Renal pelvis (tissue), 4 donors: ENCODE results near the gene NAALADL2. TPM values are rescaled to one million over a fixed set of nuclear protein-coding genes. Genes with fewer than 3 reads are reported as not detected.

Experiments
- DNase-seq: peaks from one replicate; pipeline ENCODE4 v3.0.0-alpha.2; 2013
- polyA plus RNA-seq, 3 donors: library from polyadenylated mRNA; unstranded; fragments of 120-200 nt; gene quantifications; one replicate each; pipeline ENCODE4 v1.2.1, GENCODE V29; 2013; ENCODE audit not compliant: insufficient read length in 3 of 3

NAALADL2 gene
- polyA plus RNA-seq, 3 donors = 16.0 to 21.3 (median 17.7) TPM

GRCh38 chr3:174884776-174885568 lies 25.8 kb downstream of the NAALADL2 start:
- no peak for DNase-seq

GRCh38 chr3:174891524-174892203 lies 32.5 kb downstream of the NAALADL2 start:
- DNase-seq = no peak

GRCh38 chr3:174907027-174907426 lies 47.9 kb downstream of the NAALADL2 start:
- DNase-seq = no peak

- DNase-seq = no peak
Observed at GRCh38 chr3:174907628-174908407, 48.7 kb downstream of the NAALADL2 start.

GRCh38 chr3:174931473-174932353 lies 72.6 kb downstream of the NAALADL2 start:
- no peak for DNase-seq

- no peak for DNase-seq
Observed at GRCh38 chr3:174936590-174936989, 77.5 kb downstream of the NAALADL2 start.

GRCh38 chr3:174937478-174937877 lies 78.3 kb downstream of the NAALADL2 start:
- DNase-seq = no peak

- DNase-seq = no peak
Observed at GRCh38 chr3:174938102-174938501, 79.0 kb downstream of the NAALADL2 start.

GRCh38 chr3:174940151-174940550 lies 81.0 kb downstream of the NAALADL2 start:
- no peak for DNase-seq

GRCh38 chr3:174945276-174945675 lies 86.1 kb downstream of the NAALADL2 start:
- no peak for DNase-seq

GRCh38 chr3:174945951-174946350 lies 86.8 kb downstream of the NAALADL2 start:
- DNase-seq = no peak

- DNase-seq = peak; percentile 43
Observed at GRCh38 chr3:174949523-174949922, 90.4 kb downstream of the NAALADL2 start.

- no peak for DNase-seq
Observed at GRCh38 chr3:174951034-174951433, 91.9 kb downstream of the NAALADL2 start.

GRCh38 chr3:174951498-174952005 lies 92.4 kb downstream of the NAALADL2 start:
- no peak for DNase-seq

- no peak for DNase-seq
Observed at GRCh38 chr3:174953068-174953467, 93.9 kb downstream of the NAALADL2 start.

GRCh38 chr3:174955513-174956016 lies 96.4 kb downstream of the NAALADL2 start:
- DNase-seq = no peak

GRCh38 chr3:174957081-174957480 lies 97.9 kb downstream of the NAALADL2 start:
- no peak for DNase-seq

GRCh38 chr3:174957551-174958001 lies 98.4 kb downstream of the NAALADL2 start:
- DNase-seq = no peak

- no peak for DNase-seq
Observed at GRCh38 chr3:174958671-174959328, 99.7 kb downstream of the NAALADL2 start.

GRCh38 chr3:174959556-174960065 lies 100.5 kb downstream of the NAALADL2 start:
- DNase-seq = no peak
